Activated CD8-positive, alpha-beta memory T cell treated with anti-CD3 and anti-CD28 coated beads, Interleukin-2, amount 50 U/mL, for 24 hours (primary cell): ENCODE measurements around the gene NUDT1.

Experiments used
- DNase-seq: peaks from one replicate; pipeline ENCODE4 v3.0.0-alpha.2; 2020; ENCODE audit errors: extremely low read depth

NUDT1 gene

DNA sequence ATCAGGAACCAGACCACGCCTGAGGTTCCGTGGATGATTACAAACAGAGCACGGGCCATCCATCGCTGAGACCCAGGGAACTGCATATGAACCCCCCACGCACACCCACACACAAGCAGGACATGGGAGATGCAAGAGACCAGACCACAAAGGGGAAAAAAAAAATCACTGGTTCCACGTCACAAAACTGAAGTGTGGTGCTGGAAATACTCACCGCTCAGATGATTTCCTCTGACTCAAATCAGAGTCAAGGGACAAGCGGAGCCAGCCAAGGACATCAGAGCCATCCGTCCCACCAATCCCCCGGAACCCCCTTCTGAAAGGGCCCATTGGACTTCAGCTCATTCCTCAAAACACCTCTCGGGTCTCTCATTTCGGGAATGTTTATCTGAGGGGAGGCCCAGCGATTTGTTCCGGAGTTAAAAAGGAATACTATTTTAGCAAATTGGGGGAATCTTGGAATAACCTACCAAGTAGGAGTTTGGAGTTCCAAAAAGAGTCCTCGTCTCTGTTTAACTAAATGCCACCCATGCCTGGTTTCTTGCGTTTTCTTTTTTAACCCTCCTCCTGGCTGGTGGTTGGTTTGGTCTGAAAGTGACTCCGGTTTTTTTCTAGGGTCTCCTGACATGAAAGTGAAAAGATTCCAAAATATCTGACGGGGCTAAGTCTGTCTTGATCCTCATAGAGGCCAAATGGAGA is 57.3 kb downstream of the NUDT1 start:
- DNase-seq: no peak

DNA sequence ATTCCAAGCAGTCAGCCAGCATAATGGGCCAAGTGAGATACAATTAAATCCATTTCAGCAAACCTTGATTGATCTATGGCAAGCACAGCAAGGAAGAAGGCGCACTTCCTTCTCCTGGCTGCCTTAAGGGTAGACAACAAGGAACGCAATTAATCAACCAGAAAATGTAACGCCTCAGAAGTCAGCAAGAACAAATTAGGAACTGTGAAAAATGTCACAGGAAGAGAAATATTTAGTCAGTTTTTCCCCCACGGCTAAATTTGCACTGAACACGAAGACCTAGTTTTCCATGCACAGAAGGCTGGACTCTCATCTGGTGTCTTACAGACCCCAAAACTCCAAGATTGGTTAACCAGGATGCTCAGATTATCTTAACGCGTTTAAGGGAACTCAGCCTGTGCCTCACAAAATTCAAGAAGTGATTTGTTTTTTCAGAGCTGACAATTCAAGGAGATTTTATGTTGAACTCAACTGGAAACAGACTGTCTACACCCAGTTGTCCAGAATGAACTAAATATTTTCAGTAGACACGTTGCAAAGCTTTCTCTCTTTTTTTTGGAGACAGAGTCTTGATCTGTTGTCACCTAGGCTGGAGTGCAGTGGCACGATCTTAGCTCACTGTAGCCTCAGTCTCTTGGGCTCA is 58.0 kb downstream of the NUDT1 start:
- DNase-seq: no peak
